Measurements from ENCODE around the gene PIK3R5.

The PIK3R5 gene

GRCh38 chr17:8928347-8928746, 37.2 kb downstream of the PIK3R5 start:
- DNase-seq = no peak

GRCh38 chr17:8927395-8927794, 38.1 kb downstream of the PIK3R5 start:
- no peak for DNase-seq

- DNase-seq = no peak
These were observed 39.7 kb downstream of the PIK3R5 start for GRCh38 chr17:8925808-8926207.

GRCh38 chr17:8925141-8925540, 40.4 kb downstream of the PIK3R5 start:
- no peak for DNase-seq

GRCh38 chr17:8924595-8924994, 40.9 kb downstream of the PIK3R5 start:
- DNase-seq = no peak

- DNase-seq = no peak
These were observed 41.7 kb downstream of the PIK3R5 start for GRCh38 chr17:8923762-8924161.

- peak in 1 of 56 donors; percentile 8 for DNase-seq
These were observed 42.6 kb downstream of the PIK3R5 start for GRCh38 chr17:8922928-8923327.

GRCh38 chr17:8922451-8922850, 43.1 kb downstream of the PIK3R5 start:
- no peak for DNase-seq

- DNase-seq = no peak
These were observed 44.4 kb downstream of the PIK3R5 start for GRCh38 chr17:8921147-8921546.

GRCh38 chr17:8918807-8919465, 46.6 kb downstream of the PIK3R5 start:
- no peak for DNase-seq

- no peak for DNase-seq
These were observed 49.0 kb downstream of the PIK3R5 start for GRCh38 chr17:8916466-8916865.

- no peak for DNase-seq
These were observed 51.0 kb downstream of the PIK3R5 start for GRCh38 chr17:8914554-8914953.

GRCh38 chr17:8913879-8914278, 51.6 kb downstream of the PIK3R5 start:
- no peak for DNase-seq

- no peak for DNase-seq
These were observed 52.4 kb downstream of the PIK3R5 start for GRCh38 chr17:8913091-8913490.

- DNase-seq = no peak
These were observed 53.2 kb downstream of the PIK3R5 start for GRCh38 chr17:8912084-8912981.

- no peak for DNase-seq
These were observed 54.4 kb downstream of the PIK3R5 start for GRCh38 chr17:8910969-8911604.

- DNase-seq = no peak
These were observed 55.8 kb downstream of the PIK3R5 start for GRCh38 chr17:8909586-8910270.

GRCh38 chr17:8905331-8905730, 60.2 kb downstream of the PIK3R5 start:
- DNase-seq = no peak

- no peak for DNase-seq
These were observed 60.8 kb downstream of the PIK3R5 start for GRCh38 chr17:8904686-8905085.

- no peak for DNase-seq
These were observed 61.3 kb downstream of the PIK3R5 start for GRCh38 chr17:8904201-8904600.

All from amygdala (tissue), 56 donors.